Measurements from ENCODE around the gene MGME1.
"Not testable (repeated sequence)": the region's sequence is repeated elsewhere in the genome, so short reads cannot be mapped to it uniquely, and the experiment has no call there.

The MGME1 gene

DNA sequence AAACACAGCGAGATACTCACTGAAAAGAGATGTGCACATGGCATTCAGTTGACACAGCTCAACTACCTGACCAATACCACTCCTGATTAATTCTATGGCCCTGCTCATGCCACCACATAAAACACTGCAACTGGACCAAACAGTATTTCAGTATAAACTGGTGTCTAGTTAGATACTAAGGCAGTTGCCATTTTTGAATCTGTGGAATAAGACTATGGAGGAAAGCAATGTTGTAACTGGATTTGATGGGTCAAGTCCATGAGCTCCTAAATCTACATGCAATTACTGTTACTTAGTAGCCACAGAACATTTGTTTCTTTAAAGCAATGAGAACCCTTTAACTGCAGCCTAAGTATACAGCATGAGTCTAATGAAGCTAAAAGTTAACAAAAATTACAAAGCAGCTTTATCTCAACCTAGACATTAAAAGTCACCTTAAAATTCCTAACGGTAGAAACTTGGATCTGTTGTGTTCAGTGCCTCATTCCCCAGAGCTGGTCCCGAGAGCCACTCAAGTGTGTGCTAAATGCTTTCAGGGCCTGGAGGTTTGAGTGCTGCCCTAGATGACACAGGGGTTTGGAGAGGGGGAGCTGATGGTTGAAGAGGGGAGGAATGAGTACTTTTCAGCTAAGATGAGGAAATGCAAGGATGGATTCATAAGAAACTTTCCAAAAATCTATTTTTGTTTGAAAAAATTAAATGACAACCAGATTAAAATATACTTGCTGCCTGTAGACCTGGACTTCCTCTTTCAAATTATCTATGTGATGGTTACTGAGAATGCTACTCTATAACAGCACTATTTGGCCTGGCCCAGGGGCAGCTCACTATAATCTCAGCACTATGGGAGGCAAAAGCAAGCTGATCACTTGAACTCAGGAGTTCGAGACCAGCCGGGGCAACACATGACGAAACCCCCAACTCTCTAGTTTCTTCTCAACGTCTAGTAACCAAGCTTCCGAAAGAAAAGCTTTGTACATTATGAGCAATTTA lies 15.8 kb upstream of the MGME1 start:
- peaks cover 97% of the 10 kb centered on the region for H3K36me3 ChIP-seq (ENCODE audit: control insufficient read depth, insufficient read depth, low read length)
- peak overlapping the region; percentile 5 for H3K27ac ChIP-seq (ENCODE audit: low read depth, low read length)
- no peaks in the 10 kb centered on the region for H3K27me3 ChIP-seq (ENCODE audit: control insufficient read depth, insufficient read depth, low read length)
- H3K4me3 ChIP-seq (ENCODE audit: low read depth, low read length): no peak overlapping the region
- no peaks in the 10 kb centered on the region for H3K4me1 ChIP-seq (ENCODE audit: control insufficient read depth, insufficient read depth, low read length)
- no peak overlapping the region for H3K9ac ChIP-seq (ENCODE audit: low read depth, low read length)
- H3K9me3 ChIP-seq (ENCODE audit: control insufficient read depth, insufficient read depth, low read length): no peaks in the 10 kb centered on the region

DNA sequence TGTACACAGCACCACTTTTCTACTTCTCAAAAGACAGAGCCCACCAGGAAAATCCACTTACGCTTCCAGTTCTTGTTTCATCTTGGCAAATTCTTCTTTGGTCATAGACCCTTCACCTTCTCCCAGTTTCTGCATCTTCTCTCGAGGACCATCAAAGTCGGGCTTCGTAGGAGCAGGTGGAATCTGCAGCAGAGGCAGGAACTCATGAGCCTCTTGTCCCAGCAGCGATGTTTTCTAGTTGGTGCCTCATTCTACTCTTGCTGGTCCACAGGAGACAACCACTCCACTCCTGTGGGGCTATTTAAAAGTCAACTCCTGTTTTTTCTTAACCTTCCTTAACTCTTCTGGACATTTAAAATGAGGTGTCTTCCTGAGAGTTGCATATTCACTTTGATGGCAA lies 14.9 kb upstream of the MGME1 start:
- peaks cover 92% of the 10 kb centered on the region for H3K36me3 ChIP-seq (ENCODE audit: control insufficient read depth, insufficient read depth, low read length)

DNA sequence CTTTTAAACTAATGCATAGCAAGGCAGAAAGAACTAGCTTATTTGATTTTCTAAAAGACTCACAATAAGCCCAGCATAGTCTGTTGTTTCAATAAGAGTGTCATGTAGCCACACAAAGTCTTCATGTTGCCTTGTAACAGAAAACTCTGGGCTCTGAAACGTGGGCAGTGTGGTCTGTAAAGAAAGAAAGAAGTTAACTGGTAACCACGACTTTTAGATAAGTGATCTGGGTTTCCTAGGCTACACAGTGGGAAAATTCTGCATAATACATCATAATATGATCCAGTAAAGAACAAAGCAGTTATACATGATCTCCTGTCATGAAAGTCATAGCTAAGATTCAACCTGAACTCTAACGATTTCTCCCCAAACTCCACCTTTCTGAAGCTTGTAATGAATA lies 13.5 kb upstream of the MGME1 start:
- Histone ChIP-seq H3K27me3 (ENCODE audit: control insufficient read depth, insufficient read depth, low read length) (no peaks in the 10 kb centered on the region), H3K9me3 (ENCODE audit: control insufficient read depth, insufficient read depth, low read length) (no peaks in the 10 kb centered on the region), H3K36me3 (ENCODE audit: control insufficient read depth, insufficient read depth, low read length) (peaks cover 81% of the 10 kb centered on the region), H3K4me3 (ENCODE audit: low read depth, low read length) (no peak overlapping the region), H3K9ac (ENCODE audit: low read depth, low read length) (no peak overlapping the region), H3K4me1 (ENCODE audit: control insufficient read depth, insufficient read depth, low read length) (peaks cover 15% of the 10 kb centered on the region; the same call in 1 of the 2 replicates), H3K27ac (ENCODE audit: low read depth, low read length) (no peak overlapping the region)

More for the DNA sequence above, 14.9 kb upstream of the MGME1 start:
- Histone ChIP-seq H3K9me3 (ENCODE audit: control insufficient read depth, insufficient read depth, low read length) (no peaks in the 10 kb centered on the region), H3K27me3 (ENCODE audit: control insufficient read depth, insufficient read depth, low read length) (no peaks in the 10 kb centered on the region), H3K4me3 (ENCODE audit: low read depth, low read length) (no peak overlapping the region), H3K4me1 (ENCODE audit: control insufficient read depth, insufficient read depth, low read length) (peaks cover 4% of the 10 kb centered on the region; the same call in 1 of the 2 replicates), H3K27ac (ENCODE audit: low read depth, low read length) (no peak overlapping the region), H3K9ac (ENCODE audit: low read depth, low read length) (no peak overlapping the region)

DNA sequence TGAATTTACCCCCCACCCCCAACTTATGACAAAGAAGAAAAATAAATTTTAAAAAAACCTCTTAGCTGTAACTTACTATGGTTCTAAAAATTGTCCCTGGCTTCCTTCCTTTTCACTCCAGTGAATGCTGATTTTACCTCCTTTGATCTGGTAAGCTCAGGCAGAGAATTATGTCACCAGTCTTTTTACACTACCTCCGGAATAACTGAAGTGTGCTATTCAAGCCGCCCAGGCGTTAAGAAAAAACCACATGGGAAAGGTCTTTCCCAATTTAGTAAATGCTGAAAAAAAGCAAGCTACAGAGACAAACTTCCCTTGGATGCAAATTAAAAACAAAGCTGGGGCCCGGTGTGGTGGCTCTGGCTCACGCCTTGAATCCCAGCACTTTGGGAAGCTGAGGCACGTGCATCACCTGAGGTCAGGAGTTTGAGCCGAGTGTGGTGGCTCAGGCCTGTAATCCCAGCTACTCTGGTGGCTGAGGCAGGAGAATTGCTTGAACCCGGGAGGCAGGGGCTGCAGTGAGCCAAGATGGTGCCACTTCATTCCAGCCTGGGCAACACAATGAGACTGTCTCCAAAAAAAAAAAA lies 12.6 kb upstream of the MGME1 start:
- Histone ChIP-seq H3K9me3 (ENCODE audit: control insufficient read depth, insufficient read depth, low read length) (no peaks in the 10 kb centered on the region), H3K9ac (ENCODE audit: low read depth, low read length) (no peak overlapping the region), H3K27ac (ENCODE audit: low read depth, low read length) (peak overlapping the region; percentile 10), H3K27me3 (ENCODE audit: control insufficient read depth, insufficient read depth, low read length) (no peaks in the 10 kb centered on the region), H3K4me1 (ENCODE audit: control insufficient read depth, insufficient read depth, low read length) (peaks cover 20% of the 10 kb centered on the region), H3K36me3 (ENCODE audit: control insufficient read depth, insufficient read depth, low read length) (peaks cover 72% of the 10 kb centered on the region), H3K4me3 (ENCODE audit: low read depth, low read length) (no peak overlapping the region)

DNA sequence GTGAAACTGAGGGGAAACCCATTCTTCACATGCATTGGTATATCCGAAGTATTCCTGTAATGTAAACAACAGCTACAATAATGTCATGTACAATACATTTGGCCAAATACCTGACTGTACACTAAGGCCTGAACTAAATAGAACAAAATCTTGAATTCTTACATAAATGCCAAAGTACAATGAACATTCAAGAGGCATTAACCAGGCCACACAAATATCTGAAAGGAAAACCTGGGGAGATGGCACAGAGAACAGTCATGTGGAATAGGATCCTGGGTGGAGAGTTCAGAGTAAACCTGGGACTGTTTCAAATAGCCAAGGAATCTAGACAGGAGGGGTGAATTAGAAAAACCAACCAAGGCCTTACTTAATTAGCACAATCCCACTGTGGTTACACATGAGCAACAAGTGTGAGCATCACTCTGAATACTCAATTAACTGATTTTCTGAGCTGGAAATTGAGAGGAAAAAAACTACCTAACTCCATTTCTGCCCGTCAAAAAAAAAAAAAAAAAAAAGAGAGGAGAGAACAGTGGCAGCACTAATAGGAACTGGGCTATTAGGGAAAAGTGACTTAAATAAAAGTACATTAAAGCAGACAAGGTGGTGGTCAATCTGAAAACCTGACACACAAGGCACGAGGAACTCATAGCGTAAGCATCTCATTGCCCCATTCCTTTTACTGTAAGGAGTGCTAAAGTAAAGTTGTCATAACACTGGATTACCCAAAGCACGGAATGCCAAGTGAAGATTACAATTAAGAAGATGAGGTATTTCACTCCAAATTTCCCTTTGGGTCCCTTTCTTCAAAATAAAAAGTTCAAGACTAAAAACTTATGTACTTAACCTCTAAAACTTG lies 11.1 kb upstream of the MGME1 start:
- peaks cover 67% of the 10 kb centered on the region for H3K36me3 ChIP-seq (ENCODE audit: control insufficient read depth, insufficient read depth, low read length)
- peaks cover 32% of the 10 kb centered on the region for H3K4me1 ChIP-seq (ENCODE audit: control insufficient read depth, insufficient read depth, low read length)
- no peaks in the 10 kb centered on the region for H3K27me3 ChIP-seq (ENCODE audit: control insufficient read depth, insufficient read depth, low read length)
- H3K4me3 ChIP-seq (ENCODE audit: low read depth, low read length): no peak overlapping the region
- H3K9ac ChIP-seq (ENCODE audit: low read depth, low read length): no peak overlapping the region
- no peaks in the 10 kb centered on the region for H3K9me3 ChIP-seq (ENCODE audit: control insufficient read depth, insufficient read depth, low read length)
- H3K27ac ChIP-seq (ENCODE audit: low read depth, low read length): no peak overlapping the region

DNA sequence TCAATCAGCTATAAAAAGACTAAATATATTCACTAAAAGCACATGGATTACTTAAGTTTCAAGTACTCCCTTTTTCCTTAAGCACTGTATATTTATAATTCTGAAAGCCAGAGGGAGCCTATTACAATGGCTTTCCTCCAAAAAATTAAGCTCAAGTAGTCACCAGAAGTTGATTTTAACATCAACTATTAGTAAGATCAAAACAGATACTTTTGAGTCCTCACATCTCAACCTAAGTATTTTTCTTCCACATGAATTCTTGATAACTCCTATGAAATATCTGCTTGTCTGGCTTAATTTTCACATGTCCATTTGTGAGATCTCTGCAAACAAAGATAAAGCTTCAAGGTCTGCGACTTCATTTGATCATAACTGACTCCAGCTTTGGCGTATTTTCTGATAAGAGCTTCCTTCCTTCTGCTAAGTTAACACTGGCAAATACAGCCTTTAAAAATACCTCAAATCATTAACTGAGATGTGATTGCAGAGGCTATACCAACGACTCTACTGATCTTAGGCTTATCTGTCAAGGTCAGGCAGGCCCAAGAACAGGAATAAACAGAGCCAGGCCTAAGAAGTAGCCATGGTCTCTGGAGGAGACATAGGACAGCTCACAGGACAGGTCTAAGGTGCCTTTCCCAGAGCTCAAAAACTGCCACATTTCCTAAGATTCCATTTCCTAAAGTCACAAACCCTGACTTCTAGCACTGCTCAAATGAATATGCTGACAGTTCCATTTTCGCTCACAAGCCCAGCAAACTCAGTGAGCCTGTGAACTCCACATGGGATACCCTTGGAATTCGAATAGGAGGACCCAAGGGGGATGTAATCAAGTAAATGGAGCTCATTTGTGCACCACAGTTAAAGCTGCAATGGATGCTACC lies 10.2 kb upstream of the MGME1 start:
- H3K4me1 ChIP-seq (ENCODE audit: control insufficient read depth, insufficient read depth, low read length): peaks cover 41% of the 10 kb centered on the region
- no peaks in the 10 kb centered on the region for H3K27me3 ChIP-seq (ENCODE audit: control insufficient read depth, insufficient read depth, low read length)
- no peaks in the 10 kb centered on the region for H3K9me3 ChIP-seq (ENCODE audit: control insufficient read depth, insufficient read depth, low read length)
- peak overlapping the region; percentile 46 for H3K27ac ChIP-seq (ENCODE audit: low read depth, low read length)
- no peak overlapping the region for H3K4me3 ChIP-seq (ENCODE audit: low read depth, low read length)
- no peak overlapping the region for H3K9ac ChIP-seq (ENCODE audit: low read depth, low read length)
- peaks cover 67% of the 10 kb centered on the region for H3K36me3 ChIP-seq (ENCODE audit: control insufficient read depth, insufficient read depth, low read length)

DNA sequence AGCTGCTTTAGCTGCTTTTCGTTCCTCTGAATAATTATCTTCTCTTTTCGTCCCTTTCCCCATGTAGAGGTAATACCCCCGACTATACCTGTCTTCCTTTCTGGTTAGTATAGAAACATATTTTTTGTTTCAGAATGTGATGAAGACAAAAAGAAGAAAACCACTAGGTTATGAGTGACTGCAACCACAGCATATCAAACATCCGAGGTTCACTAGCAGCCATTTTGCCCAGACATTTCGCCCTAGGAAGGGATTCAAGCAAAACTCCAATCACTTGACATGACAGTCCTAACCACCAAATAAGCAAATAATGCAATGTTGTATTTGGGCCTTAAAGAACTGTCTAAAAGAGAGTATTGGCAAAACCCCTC lies 9.6 kb upstream of the MGME1 start:
- Histone ChIP-seq H3K36me3 (ENCODE audit: control insufficient read depth, insufficient read depth, low read length) (peaks cover 67% of the 10 kb centered on the region), H3K4me1 (ENCODE audit: control insufficient read depth, insufficient read depth, low read length) (peaks cover 47% of the 10 kb centered on the region), H3K9me3 (ENCODE audit: control insufficient read depth, insufficient read depth, low read length) (no peaks in the 10 kb centered on the region), H3K27ac (ENCODE audit: low read depth, low read length) (peak overlapping the region; percentile 46), H3K27me3 (ENCODE audit: control insufficient read depth, insufficient read depth, low read length) (no peaks in the 10 kb centered on the region), H3K9ac (ENCODE audit: low read depth, low read length) (no peak overlapping the region), H3K4me3 (ENCODE audit: low read depth, low read length) (no peak overlapping the region; the same call in 1 of the 2 replicates)

DNA sequence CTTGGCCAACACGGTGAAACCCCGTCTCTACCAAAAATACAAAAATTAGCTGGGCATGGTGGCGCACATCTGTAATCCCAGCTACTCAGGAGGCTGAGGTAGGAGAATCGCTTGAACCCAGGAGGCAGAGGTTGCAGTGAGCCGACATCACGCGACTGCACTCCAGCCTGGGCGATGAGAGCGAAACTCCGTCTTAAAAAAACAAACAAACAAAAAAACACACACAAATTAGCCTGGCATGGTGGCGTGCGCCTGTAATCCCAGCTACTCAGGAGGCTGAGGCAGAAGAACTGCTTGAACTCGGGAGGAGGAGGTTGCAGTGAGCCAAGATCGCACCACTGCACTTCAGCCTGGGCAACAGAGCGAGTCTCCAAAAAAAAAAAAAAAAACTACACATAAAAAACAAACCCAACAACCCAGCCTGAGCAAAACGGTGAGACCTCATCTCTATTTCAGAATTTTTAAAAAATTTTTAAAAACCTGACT lies 8.4 kb upstream of the MGME1 start:
- peaks cover 65% of the 10 kb centered on the region for H3K36me3 ChIP-seq (ENCODE audit: control insufficient read depth, insufficient read depth, low read length)
- H3K4me3 ChIP-seq (ENCODE audit: low read depth, low read length); H3K9me3 ChIP-seq (ENCODE audit: control insufficient read depth, insufficient read depth, low read length); H3K9ac ChIP-seq (ENCODE audit: low read depth, low read length); H3K27me3 ChIP-seq (ENCODE audit: control insufficient read depth, insufficient read depth, low read length): not testable (repeated sequence)
- H3K27ac ChIP-seq (ENCODE audit: low read depth, low read length): peak overlapping the region; percentile 38
- peaks cover 59% of the 10 kb centered on the region for H3K4me1 ChIP-seq (ENCODE audit: control insufficient read depth, insufficient read depth, low read length)

DNA sequence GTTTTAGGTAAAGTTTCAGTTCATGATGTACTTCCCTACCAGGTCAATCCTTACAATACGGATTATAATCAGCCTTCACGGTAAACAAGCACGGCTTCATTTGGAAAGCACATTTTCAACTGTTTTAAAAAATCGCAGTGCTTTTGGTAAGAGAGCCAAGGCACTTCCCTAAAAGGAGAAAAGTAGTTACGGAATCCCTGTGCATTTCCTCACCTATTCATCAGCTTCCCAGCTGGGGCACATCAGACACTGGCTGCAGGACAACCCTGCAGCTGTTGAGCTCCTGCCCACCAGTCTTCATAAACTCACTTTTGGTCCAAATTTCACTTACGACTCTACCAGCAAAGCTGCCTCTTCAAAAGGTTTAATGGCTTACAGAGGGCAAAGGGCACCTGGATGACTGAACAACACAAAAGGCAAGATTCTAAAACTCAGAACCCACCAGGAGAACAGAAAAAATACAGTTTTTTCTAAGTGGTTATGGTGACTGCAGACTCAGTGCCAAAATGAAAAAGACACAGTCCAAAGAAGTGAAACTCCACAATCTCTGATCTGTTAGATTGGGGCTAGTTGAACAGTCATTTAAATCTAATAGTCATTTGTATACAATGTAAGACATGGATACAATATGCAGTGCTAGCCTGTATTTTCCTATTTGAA lies 7.8 kb upstream of the MGME1 start:
- Histone ChIP-seq H3K27ac (ENCODE audit: low read depth, low read length) (peak overlapping the region; percentile 38), H3K9ac (ENCODE audit: low read depth, low read length) (no peak overlapping the region), H3K4me3 (ENCODE audit: low read depth, low read length) (peak overlapping the region; percentile 27; the same call in 1 of the 2 replicates), H3K4me1 (ENCODE audit: control insufficient read depth, insufficient read depth, low read length) (peaks cover 65% of the 10 kb centered on the region), H3K36me3 (ENCODE audit: control insufficient read depth, insufficient read depth, low read length) (peaks cover 63% of the 10 kb centered on the region), H3K27me3 (ENCODE audit: control insufficient read depth, insufficient read depth, low read length) (no peaks in the 10 kb centered on the region), H3K9me3 (ENCODE audit: control insufficient read depth, insufficient read depth, low read length) (no peaks in the 10 kb centered on the region)
